ENCODE results near the gene POLR3H. TPM values are rescaled to one million over a fixed set of nuclear protein-coding genes. Genes with fewer than 3 reads are reported as not detected.

Gene POLR3H
- polyA plus RNA-seq, 1 donor (not counting 4 experiments of a cell fraction or from before 2014, with no cell fraction given): 44.7 TPM

GRCh38 chr22:41585898-41586297 is 41.6 kb upstream of the POLR3H start:
- no peak overlapping the region for H2AFZ ChIP-seq (ENCODE audit: control insufficient read depth, low read length)
- no peak for DNase-seq (ENCODE audit: low read depth, low spot score)
- H3K27ac ChIP-seq (ENCODE audit: control insufficient read depth, insufficient read depth, low read length): no peak overlapping the region
- H3K9me1 ChIP-seq (ENCODE audit: control insufficient read depth, extremely low read depth, insufficient read depth, low read length): no peaks in the 10 kb centered on the region
- dilution Hi-C loops (cut with MboI; ENCODE audit: extremely low pct_ligation_motif_present, low sequenced_read_pairs): no loop called here
- no peaks in the 10 kb centered on the region for H3K9me3 ChIP-seq (ENCODE audit: control insufficient read depth, low read depth, low read length)
- FAIRE-seq: no peak
- no peak overlapping the region for H3K4me3 ChIP-seq (ENCODE audit: control insufficient read depth in 2 of 3, extremely low read depth in 1 of 3, insufficient read depth in 2 of 3, low read depth in 1 of 3, low read length in 3 of 3)
- no peak for TF ChIP-seq EZH2 (IDR thresholded peaks at IDR 0.05; ENCODE audit: low read length)
- TF ChIP-seq CTCF (optimal IDR thresholded peaks at IDR 0.05 in 1 of 3, IDR thresholded peaks at IDR 0.05 in 1 of 3, conservative IDR thresholded peaks at IDR 0.05 in 1 of 3; ENCODE audit: extremely low read depth in 1 of 3, insufficient read depth in 2 of 3, low read length in 3 of 3): no peak
- peaks cover 6% of the 10 kb centered on the region for H3K4me1 ChIP-seq (ENCODE audit: control insufficient read depth, extremely low read depth, insufficient read depth, low read length)
- peaks cover 13% of the 10 kb centered on the region for H3K79me2 ChIP-seq (ENCODE audit: control insufficient read depth, insufficient read depth, low read length)
- H3K27me3 ChIP-seq (ENCODE audit: control insufficient read depth, extremely low read depth, insufficient read depth, low read length): no peaks in the 10 kb centered on the region
- H3K9ac ChIP-seq (ENCODE audit: control insufficient read depth, extremely low read depth, insufficient read depth, low read length): no peak overlapping the region
- H3K4me2 ChIP-seq (ENCODE audit: control insufficient read depth, extremely low read depth, insufficient read depth, low read depth, low read length): no peak overlapping the region
- no peaks in the 10 kb centered on the region for H4K20me1 ChIP-seq (ENCODE audit: control insufficient read depth, extremely low read depth, insufficient read depth, low read length)
- H3K36me3 ChIP-seq (ENCODE audit: control insufficient read depth in 2 of 2, extremely low read depth in 1 of 2, insufficient read depth in 2 of 2, low read length in 2 of 2): peaks cover 5 to 12% of the 10 kb centered on the region in 2 experiments

GRCh38 chr22:41584881-41585280 is 40.6 kb upstream of the POLR3H start:
- dilution Hi-C loops (cut with MboI; ENCODE audit: extremely low pct_ligation_motif_present, low sequenced_read_pairs): no loop called here
- peaks cover 8 to 15% of the 10 kb centered on the region in 2 experiments for H3K36me3 ChIP-seq (ENCODE audit: control insufficient read depth in 2 of 2, extremely low read depth in 1 of 2, insufficient read depth in 2 of 2, low read length in 2 of 2)

More at GRCh38 chr22:41584881-41585280, 40.6 kb upstream of the POLR3H start:
- Histone ChIP-seq H3K79me2 (ENCODE audit: control insufficient read depth, insufficient read depth, low read length) (peaks cover 13% of the 10 kb centered on the region), H3K9me3 (ENCODE audit: control insufficient read depth, low read depth, low read length) (no peaks in the 10 kb centered on the region), H3K9me1 (ENCODE audit: control insufficient read depth, extremely low read depth, insufficient read depth, low read length) (no peaks in the 10 kb centered on the region), H2AFZ (ENCODE audit: control insufficient read depth, low read length) (no peak overlapping the region), H3K4me3 (ENCODE audit: control insufficient read depth in 2 of 3, extremely low read depth in 1 of 3, insufficient read depth in 2 of 3, low read depth in 1 of 3, low read length in 3 of 3) (no peak overlapping the region), H3K4me1 (ENCODE audit: control insufficient read depth, extremely low read depth, insufficient read depth, low read length) (peaks cover 6% of the 10 kb centered on the region), H3K27ac (ENCODE audit: control insufficient read depth, insufficient read depth, low read length) (no peak overlapping the region), H3K4me2 (ENCODE audit: control insufficient read depth, extremely low read depth, insufficient read depth, low read depth, low read length) (no peak overlapping the region), H3K9ac (ENCODE audit: control insufficient read depth, extremely low read depth, insufficient read depth, low read length) (no peak overlapping the region), H4K20me1 (ENCODE audit: control insufficient read depth, extremely low read depth, insufficient read depth, low read length) (no peaks in the 10 kb centered on the region), H3K27me3 (ENCODE audit: control insufficient read depth, extremely low read depth, insufficient read depth, low read length) (no peaks in the 10 kb centered on the region)
- TF ChIP-seq CTCF (optimal IDR thresholded peaks at IDR 0.05 in 1 of 3, IDR thresholded peaks at IDR 0.05 in 1 of 3, conservative IDR thresholded peaks at IDR 0.05 in 1 of 3; ENCODE audit: extremely low read depth in 1 of 3, insufficient read depth in 2 of 3, low read length in 3 of 3): no peak
- TF ChIP-seq EZH2 (IDR thresholded peaks at IDR 0.05; ENCODE audit: low read length): no peak
- no peak for DNase-seq (ENCODE audit: low read depth, low spot score)
- FAIRE-seq: no peak
